NCI-H446 treated with DMSO at 0.1 percent for 48 hours (cell line): ENCODE data around the gene HAUS8.
"Not testable (repeated sequence)": the region's sequence is repeated elsewhere in the genome, so short reads cannot be mapped to it uniquely, and the experiment has no call there.

Experiments used
- DNase-seq: peaks from one replicate; lab custom pipeline; 2025; lab: John Stamatoyannopoulos, UW

The HAUS8 gene

DNA sequence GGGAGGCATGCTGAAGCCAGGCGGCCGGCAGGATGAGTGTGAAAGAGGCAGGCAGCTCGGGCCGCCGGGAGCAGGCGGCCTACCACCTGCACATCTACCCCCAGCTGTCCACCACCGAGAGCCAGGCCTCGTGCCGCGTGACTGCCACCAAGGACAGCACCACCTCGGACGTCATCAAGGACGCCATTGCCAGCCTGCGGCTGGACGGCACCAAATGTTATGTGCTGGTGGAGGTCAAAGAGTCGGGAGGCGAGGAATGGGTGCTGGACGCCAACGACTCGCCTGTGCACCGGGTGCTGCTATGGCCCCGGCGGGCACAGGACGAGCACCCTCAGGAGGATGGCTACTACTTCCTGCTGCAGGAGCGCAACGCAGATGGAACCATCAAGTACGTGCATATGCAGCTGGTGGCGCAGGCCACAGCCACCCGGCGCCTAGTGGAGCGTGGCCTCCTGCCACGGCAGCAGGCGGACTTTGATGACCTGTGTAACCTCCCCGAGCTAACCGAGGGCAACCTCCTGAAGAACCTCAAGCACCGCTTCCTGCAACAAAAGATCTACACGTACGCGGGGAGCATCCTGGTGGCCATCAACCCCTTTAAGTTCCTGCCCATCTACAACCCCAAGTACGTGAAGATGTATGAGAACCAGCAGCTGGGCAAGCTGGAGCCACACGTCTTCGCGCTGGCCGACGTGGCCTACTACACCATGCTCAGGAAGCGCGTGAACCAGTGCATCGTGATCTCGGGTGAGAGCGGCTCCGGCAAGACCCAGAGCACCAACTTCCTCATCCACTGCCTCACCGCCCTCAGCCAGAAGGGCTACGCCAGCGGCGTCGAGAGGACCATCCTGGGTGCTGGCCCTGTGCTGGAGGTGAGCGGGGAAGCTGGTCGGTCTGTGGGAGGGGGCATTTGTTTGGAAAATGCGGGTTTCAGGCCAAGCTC is 26.7 kb upstream of the HAUS8 start:
- DNase-seq = no peak

DNA sequence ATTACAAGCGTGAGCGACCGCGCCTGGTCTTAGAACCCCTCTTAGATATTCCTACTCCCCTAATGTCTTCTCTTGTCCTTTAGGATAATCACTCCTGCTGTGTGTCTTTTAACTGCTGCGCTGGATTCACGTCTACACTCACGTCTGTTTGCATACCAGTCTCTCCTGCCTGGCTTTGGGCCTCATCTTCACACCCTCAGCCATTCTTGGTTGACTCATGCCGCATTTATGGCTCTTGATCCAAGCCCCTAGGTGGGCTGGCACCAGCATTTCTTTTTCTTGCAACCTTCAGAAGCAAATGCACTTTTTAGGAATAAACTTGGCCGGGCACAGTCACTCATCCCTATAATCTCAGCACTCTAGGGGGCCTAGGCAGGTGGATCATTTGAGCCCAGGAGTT is 23.1 kb upstream of the HAUS8 start:
- no peak for DNase-seq

DNA sequence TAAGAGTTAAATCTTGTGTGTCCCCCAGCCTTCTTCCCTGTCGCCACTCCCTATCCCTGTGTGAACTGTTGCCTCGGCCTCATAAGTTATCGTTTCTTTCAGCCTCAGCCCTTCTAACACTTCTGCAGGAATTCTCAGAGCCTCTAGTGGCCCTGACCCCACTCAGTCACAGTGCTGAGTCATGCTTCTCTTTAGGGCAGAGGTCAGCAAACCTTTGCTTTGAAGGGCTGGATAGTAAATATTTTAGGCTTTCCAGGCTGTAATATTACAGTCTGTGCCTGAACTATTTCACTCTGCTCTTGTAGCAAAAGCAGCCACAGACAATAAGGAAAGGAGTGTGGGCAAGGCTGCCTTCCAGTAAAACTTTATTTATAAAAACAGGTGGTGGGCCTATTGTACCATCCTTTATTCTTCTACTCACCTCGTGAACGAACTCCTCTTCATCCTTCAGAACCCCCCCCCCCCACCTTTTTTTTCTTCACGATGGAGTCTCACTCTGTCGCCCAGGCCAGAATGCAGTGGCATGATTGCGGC is 22.4 kb upstream of the HAUS8 start:
- no peak for DNase-seq

DNA sequence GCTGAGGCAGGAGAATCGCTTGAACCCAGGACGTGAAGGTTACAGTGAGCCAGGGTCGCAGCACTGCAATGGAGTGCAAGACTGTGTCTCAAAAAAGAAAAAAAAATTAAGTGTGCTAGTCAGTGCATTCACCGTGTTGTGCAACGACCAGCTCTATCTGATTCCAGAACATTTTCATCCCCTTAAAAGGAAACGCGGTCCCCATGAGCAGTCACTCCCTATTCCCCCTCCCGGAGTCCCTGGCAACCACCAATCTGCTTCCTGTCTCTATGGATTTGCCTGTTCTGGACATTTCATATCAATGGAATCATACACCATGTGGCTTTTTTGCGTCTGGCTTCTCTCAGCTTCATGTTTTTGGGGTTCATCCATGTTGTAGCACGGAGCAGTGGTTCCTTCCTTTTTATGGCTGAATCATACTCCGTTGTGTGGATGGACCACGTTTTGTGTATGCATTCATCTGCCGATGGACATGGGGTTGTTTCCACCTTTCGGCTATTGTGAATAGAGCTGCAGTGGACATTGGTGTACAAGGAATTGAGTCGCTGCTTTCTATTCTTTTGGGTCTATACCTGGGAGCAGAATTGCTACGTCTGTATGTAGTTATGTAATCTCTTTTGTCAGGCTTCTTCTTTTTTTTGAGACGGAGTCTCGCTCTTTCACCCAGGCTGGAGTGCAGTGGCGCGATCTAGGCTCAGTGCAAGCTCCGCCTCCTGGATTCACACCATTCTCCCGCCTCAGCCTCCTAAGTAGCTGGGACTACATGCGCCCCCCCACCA is 20.1 kb upstream of the HAUS8 start:
- no peak for DNase-seq

DNA sequence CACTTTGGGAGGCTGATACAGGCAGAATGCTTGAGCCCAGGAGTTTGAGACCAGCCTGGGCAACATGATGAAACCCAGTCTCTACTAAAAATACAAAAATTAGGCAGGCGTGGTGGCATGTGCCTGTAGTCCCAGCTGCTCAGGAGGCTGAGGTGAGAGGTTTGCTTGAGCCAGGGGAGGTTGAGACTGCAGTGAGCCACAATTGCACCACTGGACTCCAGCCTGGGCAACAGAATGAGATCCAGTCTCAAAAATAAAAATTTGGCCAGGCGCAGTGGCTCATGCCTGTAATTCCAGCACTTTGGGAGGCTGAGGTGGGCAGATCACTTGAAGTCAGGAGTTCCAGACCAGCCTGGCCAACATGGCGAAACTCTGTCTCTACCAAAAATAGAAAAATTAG is 19.4 kb upstream of the HAUS8 start:
- DNase-seq = not testable (repeated sequence)

DNA sequence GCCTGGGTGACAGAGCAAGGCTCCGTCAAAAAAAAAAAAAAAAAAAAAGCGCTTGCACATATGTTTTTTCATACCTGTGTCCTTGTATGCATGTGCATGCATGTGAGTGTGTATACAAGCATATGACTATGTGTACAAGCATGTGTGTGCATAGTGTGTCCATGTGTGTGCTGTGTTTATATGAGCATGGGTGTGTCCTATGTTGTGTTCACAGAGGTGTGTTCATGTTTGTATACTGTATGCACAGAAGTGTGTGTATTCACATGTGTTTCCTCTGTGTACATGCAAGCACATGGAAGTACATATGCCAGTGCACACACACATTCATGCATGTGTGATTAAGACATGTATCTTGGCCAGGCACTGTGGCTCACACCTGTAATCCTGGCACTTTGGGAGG is 17.4 kb upstream of the HAUS8 start:
- DNase-seq = no peak

DNA sequence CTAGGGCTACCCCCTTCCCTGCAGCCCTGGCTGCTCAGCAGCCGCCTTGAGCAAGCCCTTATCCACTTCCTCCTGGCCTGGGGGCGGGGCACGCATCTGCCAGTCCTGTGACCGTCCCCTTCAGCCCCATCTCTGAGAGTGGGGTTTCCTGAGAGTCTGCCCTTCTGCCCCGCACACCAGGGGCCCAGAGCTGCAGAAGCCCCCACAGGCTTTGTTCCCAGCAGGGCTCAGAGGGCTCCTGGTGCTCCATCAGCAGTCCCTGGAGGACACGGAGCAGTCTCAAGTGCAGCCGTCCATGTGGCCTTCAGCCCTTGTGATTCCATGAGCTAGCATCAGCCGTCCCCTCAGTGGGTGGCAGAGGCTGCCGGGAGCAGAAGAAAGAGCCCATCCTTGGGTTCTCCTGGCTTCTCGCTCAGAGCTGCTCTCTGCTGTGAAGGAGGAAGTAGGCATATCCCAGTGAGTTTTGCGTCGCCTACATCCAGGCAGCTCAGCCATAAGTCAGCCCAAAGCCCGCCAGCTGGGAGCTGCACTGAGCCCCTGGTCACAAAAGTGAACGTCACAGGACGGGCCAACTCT is 16.6 kb upstream of the HAUS8 start:
- DNase-seq = no peak

DNA sequence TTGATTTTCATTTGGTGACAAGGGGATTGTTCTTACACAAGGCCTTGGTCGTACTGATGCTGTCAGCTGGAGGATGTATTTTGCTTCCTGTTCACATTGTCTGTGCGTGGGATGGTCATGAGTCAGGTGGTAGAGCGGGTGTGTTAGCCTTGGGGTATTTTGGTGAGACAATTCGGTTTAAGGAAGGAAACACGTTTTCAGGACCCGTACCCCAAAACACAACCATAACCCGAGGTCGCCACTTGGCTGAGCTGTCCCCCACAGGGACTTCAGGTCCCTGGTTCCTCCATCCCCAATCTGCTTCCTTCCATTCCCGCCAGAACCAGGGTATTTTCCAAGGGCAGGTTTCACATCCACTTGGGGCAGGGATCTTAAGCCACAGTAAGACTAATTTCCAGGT is 15.3 kb upstream of the HAUS8 start:
- DNase-seq = no peak

DNA sequence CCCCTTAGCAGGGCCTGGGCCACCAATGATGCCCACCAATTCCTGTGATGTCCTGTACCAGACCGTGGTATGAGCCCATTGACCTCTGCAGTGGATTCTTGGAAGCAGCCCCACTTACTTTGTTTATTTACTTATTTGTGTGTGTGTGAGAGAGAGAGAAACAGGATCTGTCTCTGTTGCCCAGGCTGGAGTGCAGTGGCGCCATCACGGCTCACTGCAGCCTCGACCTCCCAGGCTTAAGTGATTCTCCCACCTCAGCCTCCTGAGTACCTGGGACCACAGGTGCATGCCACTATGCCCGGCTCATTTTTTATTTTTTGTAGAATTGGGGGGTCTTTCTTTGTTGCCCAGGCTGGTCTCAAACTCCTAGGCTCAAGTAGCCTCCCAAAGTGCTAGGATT is 13.3 kb upstream of the HAUS8 start:
- DNase-seq = no peak

DNA sequence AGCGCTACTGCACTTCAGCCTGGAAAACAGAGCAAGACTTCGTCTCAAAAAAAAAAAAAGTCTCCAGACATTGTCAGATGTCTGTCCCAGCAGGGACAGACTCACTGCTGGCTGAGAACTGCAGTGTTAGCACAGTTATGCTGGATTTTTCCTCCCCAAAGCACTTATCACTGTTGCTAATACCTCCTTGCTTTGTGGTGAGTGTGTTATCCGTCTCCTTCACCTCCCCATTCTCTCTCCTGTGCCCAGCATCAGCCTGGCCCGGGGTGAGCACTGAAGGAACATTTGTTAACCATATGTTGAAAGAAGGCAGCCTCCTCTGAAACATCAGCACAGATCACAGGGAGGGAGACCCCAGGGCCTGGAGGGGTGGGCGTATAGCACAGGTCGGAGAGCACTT is 11.6 kb upstream of the HAUS8 start:
- DNase-seq = no peak

DNA sequence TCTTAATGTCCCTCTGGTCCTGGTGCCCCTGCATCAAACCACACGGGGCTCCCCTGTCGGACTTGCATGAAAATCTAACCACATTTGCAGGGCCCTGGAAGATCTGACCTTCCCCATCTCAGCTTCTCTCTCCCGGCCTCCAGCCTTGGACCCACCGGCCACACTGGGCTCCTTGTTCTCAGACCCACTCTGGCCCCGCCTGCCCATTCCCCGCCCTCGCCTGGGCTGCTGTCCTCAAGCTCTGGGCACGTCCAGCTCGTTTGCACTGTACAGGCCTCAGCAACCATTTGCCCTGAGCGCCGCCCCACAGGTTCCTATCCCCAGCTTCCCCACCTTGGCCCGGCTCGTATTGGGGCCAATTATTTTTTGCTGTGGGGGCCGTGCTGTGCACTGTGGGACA is 10.9 kb upstream of the HAUS8 start:
- DNase-seq = no peak

DNA sequence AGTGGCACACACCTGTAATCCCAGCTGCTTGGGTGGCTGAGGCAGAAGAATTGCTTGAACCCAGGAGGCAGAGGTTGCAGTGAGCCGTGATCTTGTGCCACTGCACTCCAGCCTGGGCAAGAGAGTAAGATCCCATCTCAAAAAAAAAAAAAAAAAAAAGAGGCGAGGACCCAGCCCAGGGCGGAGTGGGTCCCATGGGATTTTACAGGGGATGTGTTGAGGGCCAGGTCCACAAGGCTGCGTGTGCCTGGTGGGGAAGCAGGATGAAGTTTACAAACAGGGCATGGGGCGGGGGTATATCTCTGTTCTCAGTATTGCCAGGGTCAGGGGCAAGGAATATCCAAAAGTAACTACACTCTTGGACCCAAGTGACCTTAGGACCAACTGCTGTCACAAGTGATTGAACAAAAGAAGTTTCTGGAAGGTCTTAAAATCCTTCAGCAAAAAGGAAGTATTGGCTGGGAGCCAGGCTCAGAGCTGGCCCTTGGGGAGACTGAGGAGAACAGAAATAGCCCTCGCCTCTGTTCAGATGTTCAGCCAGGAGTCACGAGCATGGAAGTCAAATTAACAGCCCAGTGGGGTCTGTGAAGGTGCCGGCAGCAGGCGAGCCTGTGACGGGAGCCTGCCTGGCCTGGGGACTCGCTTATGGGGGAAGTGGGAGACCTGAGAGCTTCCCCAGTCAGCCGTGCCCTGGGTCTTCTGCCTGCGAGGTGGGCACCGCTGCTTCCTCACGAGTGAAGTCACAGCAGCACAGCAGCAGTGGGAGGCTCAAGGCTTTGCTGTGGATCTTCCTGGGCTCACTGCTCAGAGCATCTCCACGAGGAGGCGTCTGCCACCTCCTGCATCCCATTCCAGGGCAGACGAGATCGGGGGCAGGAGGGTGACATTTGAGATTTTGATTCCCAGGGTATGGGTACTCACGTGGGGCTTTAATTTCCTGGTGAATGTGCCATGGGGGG is 6.7 kb upstream of the HAUS8 start:
- DNase-seq = no peak

DNA sequence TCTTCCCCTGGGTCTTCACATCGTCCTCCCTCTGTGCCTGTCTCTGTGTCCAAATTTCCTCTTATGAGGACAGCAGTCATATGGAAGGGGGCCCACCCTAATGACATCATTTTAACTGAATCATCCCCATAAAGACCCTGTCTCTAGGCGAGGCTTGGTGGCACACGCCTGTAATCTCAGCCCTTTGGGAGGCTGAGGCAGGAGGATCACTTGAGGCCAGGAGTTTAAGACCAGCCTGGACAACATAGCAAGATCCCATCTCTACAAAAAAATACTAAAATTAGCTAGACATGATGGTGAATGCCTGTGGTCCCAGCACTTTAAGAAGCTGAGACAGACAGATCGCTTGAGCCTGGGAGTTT is 5.2 kb upstream of the HAUS8 start:
- no peak for DNase-seq

DNA sequence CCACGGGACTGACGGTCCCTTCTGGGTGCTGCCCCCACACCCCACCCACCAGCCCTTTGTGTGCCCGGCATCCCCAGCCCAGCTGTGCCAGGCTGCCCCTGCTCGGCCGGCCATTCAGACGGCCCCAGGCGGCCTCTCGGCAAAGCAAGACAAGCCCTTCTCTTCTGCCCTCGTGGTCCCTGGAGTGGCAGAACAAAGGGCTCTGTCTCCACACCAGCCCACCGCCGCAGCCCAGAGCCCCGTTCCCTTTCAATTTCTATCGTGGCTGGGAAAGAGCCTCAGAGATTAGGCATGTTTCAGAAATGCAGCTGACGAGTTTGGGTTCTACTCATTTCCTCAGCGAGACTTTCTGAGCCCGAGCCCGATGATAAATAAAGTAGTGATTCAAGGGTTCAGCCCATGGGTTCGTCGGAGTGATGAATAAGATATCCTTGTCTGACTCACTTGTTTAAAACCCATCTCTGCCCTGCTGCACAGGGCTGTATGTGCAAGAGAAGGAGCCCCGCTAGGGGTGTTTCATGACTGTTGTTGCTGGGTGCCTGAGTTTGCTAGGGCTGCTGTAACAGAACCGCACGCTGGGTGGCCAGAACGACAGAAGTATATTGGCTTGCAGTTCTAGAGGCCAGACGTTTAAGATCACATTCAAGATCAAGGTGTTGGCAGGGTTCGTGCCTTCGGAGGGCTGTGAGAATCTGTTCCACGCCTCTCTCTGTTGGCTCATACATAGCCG is 4.6 kb upstream of the HAUS8 start:
- DNase-seq = no peak

DNA sequence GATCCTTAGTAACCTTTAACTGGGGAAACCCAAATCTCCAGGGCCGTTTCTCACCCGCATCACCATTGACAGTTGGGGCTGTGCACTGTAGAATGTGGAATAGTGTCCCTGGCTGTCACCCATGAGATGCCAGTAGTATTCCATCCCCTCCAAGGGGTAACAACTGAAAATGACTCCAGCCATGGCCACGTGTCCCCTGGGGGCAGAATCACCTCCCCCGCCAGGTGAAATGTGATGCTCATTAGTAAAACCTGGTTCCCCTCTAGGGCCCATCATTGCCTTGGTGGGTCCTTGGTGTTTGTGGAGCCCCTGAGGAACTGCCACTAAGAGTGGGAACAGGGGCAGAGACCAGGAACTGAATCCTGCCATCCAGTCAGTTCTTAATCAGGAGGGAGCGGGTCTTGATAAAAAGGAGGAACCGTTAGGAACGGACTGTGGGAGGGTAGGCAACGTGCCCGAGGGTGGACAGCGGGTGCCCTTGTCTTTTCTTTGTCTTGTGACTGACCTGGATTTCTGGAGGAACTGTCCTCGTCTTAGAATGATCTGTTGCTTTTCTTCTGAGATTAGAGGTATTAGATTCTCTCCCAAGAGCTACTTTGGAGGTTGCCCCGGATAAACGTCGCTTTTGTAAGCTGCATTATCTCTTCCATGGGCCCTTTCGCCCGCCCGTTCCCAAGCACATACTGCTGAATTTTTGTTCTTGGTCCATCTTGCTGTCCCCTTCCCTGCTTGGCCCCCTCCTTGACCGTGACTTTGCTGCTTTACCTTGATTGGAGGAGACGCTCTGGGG is 3.9 kb upstream of the HAUS8 start:
- no peak for DNase-seq

DNA sequence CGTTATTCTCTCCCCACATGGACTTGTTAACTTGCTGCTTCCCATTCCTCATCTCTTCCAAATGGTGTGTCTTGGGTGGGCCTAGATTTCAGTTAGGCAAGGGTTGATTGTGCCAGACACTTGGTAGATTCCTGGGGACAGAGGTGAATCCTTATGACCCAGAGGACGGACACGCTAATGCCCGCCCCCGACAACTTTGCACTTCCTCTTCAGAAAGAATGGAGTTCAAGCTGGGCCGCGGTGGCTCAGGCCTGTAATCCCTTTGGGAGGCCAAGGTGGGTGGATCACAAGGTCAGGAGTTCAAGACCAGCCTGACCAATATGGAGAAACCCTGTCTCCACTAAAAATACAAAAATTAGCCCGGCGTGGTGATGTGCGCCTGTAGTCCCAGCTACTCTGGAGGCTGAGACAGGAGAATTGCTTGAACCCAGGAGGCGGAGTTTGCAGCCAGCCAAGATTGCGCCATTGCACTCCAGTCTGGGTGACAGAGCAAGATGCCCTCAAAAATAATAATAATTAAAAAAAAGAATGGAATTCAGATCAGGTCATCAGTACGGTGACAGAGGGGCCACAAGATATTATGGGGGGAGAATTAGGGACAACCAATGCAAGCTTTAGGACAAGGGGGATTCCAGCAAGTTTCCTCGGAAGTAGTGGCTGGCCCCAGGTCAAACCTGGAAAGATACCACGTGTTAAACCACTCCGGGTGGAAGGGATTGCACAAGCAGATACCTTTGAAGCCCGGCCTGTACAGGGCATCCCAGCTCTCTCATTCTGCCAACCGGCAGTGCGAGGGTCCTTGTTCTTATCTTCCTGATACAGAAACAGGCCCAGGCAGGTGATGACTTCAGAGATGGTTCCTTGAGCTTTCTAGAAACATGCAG is 3.0 kb upstream of the HAUS8 start:
- no peak for DNase-seq

DNA sequence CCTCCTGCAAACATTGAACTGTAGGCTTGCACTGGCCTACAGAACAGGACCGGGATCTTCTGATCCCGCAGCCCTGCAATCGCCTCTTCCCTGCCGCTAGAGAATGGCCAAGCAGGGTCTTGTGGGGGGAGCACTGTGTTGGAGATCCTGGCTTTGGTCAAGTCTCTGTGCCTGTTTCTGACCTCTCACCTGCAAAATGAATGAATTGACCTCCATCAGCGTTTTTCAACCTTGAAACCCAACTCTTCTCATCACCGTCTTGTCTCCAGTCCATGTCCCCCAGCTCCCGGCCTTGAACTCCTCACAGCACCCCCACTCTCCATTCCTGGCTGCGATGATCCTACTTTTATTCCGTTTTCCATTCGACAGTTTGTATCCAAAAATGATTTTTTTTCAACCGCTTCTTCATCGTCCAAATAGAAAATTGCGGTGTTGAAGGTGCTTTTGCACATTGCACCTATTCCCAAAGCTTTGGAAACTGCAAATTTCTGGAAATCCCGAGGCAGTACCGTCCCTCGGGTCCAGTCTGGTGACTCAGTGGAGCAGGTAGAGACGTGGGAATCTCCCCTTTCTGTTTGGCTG is 2.3 kb upstream of the HAUS8 start:
- DNase-seq = no peak

DNA sequence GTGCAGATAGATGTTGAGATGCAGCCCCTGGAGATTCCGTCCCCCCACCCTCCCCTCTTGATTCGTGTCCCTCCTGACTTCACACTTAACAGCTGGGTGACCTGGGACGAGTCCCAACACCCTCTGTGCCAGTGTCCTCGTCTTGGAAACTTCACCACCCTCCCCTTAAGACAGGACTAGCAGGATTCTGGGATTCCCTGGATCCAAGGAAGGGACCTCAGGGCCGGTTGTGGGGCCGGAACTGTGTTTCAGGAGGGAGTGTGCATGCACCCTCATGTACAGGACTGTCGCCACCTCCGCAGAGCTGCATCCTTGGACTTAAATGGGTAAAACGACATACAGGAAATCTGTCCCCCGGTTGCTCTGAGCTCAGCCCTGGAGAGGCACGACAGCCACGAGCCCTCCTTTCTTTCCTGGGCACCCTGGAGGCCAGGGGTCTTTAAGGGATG is 1.3 kb upstream of the HAUS8 start:
- DNase-seq = no peak
